ENCODE results near the gene LYG2.
"Not testable (repeated sequence)": the region's sequence is repeated elsewhere in the genome, so short reads cannot be mapped to it uniquely, and the experiment has no call there.

DNA sequence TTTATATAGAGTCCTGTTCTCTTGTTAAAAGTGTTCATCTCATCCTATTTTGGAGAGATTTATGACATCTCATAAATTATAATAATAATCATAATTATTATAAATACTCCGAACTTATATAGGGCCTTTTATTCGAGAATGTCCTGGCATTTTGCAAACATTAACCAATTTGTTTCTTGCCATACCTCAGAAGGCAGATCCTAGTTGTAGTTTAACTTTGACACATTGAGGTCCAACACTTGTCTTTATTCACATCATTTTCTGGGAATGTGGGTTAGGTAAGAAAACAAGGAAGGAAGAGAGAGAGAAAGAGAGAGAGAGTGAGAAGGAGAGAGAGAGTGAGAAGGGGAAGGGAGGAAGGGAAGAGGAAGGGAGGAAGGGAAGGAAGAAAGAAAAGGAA lies 45.6 kb upstream of the LYG2 start, which contains the start of gene LYG1:
- not testable (repeated sequence) for TF ChIP-seq CTCF, EZH2, EZH2phosphoT487 (IDR thresholded peaks at IDR 0.05)
